ENCODE results near the gene ARSB.

ARSB gene

DNA sequence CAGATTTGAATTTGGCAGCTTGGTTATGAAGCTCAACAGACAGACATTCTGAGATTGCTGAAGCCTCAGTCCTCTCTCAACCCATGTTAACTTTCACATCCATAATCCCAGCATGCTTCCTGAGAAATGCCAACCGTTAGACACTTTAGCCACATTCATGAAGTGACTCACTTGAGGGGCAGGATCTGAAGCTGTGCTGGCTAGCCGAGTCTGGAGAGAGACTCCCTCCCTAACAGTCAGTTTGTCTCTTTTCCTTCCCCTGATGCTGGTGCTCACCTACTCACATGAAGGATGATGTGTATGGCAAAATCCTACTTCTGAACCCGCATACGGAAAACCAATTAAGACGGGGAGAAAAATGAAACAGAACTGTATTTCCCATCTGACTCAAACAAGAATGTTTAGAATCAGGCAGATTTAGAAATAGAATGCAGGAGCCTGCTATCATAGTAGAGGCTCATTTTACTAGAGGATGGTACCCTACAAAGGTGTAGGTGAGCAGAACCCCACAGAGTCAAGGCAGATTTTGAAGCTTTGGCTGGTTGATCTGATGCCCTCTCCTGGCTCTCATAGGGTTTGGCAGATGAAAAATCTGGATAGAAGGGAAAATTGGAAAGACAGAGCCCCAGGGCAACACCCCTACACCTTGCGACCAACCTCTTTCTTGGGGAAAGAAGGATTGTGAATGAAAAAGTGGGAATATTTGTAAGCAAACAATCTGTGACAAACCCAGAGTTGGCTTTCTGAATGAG is 185.7 kb downstream of the ARSB start:
- peak; percentile 68 for DNase-seq

DNA sequence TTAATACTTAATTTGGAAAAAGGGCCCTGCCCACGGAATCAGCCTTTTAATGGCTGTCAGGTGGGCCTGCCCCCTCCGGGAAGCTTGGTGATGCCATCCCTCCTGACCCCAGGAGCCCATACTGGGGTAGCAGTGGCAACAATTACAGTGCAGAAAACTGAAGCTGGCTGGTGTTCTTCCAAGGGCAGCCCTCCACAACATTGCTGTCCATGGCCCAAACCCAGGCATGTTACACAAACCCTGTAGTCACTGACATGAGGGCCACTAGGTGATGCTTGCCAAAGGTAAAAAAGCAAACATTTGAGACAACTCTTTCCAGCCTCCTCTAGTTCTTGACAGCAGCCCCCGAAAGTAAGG is 186.5 kb downstream of the ARSB start:
- no peak for DNase-seq

DNA sequence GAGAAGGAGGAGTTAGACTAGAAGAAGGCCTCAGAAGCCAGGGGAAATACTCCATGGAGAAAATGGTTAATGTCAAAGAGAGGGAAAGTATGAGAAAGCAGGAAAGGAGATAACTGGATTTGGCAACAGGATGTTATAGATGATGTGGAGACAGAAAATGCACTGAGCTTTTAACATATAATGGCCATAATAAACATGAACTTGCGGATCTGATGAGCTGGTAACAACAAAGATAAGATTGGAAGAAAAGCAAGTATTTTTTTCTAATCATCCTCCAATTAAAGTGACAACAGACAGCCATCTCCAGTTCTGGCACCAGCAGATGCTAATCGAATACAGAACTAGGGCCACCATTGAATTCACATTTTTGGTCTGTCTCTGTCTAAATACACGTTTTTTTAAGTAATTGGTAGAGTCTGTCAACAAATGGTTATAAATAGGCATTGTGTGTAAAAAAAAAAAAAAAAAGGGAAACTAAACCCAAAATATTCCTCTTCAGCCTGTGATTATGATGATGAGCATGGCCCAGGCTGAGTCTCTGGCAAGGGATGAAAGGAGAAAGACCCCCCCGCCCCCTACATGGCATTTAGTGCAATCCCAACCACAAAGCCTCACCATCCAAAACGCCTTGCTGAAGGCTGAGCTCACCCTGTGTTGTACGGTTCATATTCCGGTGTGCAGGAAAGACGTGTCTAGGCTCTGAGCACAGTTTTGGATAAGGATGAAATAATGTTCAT is 187.0 kb downstream of the ARSB start:
- DNase-seq, result peak; percentile 77

DNA sequence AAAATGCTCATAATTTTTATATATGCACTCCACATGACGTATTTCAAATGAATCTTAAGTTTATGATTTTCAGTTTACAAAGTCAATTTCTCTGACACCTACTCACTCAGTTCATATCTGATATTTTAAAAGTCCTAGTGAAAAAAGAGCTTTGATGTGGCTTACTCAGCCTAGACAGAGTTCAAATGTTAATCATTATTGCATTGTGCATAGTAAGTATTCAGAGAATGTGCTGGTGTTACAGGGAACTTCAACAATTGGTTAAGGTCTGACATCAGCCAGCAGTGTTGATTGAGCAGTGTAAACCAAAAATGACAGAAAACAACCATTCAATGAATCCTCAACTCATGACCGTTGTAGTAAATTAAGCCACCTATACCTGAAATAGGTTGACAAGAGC is 189.4 kb downstream of the ARSB start:
- peak; percentile 65 for DNase-seq

DNA sequence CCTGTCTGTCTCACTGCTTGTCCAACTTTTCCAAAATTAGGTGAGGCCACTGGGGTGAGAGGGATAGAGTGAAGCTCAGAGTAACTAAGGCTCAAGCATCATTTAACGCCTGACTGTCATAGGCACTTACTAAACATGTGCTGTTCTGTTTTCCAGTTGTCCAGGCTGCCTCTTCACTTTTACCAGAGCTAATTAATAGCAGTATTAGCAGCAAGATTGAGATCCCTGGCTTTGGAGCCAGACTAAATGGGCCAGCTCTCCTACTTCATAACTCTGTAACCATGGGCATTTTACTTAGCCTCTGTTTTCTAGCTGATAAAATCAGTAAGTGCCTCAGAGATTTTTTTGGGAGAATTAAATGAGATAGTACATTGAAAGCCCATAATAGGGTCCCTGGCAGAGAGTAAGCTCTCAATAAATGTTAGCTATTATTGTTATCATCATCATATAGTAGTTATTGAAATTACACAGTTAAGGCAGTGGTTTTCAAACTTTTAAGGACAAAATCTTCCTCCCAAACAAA is 190.4 kb downstream of the ARSB start:
- no peak for DNase-seq

DNA sequence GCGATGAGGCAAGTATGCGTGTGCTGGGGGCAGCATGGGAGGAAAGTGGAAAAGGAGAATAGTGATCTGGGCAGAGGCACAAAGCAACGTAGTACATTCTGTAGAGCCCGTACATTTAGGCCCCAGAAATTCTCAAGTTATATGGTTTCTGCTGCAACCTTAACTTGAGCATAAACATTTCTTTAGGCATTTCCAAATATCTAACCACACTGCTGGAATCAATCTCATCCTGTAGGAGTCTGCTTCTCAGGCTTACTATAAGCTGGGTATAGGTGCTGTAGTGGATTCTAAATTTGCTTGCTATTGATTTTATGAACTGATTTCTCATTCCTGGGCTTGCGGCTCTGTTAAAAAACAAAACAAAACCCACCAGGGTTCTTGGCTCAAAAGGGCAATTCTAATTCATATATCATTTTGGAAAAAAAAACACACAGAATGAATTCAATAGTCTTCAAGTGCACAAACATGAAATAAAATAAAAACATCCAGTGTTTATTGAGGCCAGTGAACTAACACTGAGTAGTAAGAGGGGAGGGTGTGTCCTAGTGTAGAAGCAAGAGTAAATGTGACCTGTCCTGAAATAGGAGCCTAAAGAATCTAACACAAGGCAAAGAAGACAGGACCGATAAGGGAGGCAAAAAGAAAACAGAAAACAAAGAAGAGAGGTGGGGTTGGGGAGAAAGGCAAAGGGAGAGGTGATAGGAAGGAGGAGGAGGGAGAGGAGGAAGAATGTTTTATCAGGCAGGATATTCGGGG is 191.0 kb downstream of the ARSB start:
- no peak for DNase-seq

DNA sequence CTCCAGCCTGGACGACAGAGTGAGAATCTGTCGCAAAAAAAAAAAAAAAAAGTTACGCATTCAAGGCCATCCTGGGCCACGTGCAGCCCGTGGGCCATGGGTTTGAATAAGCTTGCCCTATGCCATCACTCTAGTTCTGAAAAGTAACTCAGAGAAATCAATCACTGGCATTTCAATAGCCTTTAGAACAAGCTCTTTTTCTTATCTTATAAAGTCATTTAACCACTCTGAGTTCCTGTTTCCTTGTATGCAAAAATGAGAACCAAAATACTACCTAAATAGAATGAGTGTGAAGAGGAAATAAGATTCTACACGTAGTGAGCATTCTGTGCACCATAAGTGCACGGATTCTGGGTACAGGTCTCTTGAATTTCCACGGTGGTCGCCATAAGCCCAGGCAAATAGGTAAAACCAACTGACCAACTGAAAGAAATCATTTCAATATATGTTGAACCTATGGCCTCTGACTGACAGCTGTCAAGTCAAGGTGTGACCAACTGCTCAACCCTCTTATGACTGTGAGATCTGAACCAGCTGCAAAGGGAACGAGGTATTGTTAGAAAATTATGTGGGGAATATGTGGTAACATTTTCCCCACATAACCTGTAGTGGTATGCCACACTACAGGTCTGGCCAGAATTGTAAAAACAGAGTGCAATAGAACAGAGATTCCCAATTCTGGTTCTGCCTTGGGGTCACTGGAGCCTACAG is 192.6 kb downstream of the ARSB start:
- no peak for DNase-seq

DNA sequence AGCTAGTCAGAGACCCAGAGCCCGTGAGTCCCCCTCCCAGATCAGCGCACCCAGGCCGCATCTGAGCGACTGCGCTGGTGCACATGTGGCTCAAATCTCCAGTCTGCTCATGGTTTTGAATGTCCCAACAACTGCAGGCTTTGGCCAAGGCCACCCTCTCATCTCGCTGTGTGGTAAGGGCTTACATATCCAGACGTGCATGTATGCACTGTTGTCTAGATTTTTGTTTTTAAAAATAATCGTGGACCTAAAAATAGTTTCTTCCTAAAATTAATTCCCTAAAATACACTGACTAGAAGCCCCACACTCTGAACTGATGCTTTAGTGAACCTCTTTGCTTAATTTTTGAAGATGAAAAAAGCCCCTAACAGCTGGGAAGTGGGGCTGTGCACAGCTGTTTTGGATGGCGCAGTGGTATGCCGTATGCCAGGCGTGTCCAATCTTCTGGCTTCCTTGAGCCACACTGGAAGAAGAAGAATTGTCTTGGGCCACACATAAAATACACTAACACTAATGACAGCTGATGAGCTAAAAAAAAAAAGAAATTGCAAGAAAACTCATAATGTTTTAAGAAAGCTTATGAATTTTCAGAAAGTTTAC is 193.5 kb downstream of the ARSB start:
- DNase-seq, result no peak

DNA sequence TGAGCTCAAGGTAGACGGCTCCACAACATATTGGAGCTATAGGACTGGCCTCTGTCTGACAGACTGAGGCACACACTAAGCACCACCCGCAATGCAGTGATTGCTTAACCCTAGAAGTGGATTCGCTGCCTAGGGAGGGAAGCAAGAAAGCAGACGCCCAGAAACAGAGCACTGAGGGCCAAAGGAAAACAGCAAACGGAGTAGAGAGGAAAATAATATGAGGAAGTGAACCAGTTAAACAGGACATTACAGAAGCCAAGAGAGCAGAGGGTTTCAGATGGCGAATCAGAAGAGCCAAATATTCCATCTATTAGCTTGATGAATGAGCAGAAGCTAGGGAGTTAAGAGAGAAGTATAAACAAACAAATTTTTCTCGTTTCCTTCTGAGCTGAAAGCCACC is 197.3 kb downstream of the ARSB start:
- no peak for DNase-seq

DNA sequence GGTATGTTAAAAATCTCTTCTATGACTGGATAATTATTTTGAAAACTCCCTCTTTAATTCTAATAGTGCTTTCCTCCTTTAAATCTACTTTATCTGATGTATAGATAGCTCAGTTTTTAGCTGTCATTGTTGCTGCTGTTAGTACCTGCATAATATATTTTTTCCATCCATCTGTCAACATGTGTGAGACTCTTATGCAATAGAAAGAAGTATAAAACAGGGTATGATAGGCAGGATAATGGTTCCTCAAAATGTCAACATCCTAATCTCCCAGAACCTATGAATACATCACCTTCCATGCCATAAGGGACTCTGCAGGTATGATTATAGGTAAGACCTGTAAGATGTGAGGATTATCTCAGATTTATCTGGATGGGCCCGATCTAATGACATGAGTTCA is 199.7 kb downstream of the ARSB start:
- DNase-seq, result no peak

DNA sequence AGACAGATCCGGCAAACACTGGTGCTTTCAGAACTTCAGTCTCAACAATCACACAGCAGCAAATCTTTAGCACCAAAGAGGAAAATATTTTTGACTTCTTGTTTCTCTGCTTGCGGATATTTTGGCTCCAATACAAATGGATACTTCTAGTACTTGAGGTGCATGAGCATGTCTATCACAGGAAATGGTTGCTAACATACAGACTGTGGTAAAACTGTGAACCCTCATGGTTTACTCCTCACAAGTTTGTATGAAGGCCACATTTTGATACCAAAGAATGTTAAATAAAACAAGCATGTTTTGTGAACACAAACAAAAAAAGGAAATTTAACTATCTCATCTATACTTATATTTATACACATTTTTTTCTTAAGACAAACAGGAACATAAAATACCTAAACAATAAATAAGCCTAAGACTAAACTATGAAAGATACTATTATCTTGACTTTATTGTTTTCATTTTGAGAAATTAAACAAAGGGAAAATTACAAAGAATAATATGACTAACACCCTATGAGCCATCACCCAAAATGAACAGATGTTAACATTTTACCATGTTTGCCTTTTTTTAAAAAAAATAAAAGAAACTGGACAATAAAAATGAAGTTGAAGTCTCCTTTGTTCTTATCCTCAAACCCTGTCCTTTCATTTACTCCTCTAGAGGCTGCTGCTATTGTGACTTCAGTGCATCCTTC is 201.5 kb downstream of the ARSB start:
- no peak for DNase-seq

DNA sequence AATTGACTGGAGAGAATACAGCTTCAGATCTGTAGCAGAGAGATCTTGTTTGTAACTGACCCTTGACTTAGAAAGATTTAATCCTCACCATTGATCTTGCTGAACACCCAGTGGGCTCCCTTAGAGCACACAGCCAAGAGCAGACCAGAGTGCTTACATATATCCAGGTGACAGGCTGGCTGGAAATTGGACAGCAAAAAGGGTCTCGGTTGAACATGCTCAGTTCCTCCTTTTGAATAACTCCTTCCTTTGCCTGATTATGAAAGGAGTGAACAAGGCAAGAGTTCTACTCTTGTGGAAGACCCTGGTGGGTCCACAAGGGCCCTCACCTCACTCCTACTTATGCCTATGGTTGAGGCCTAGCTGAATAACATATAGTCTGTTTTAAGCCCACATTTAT is 202.4 kb downstream of the ARSB start:
- no peak for DNase-seq

DNA sequence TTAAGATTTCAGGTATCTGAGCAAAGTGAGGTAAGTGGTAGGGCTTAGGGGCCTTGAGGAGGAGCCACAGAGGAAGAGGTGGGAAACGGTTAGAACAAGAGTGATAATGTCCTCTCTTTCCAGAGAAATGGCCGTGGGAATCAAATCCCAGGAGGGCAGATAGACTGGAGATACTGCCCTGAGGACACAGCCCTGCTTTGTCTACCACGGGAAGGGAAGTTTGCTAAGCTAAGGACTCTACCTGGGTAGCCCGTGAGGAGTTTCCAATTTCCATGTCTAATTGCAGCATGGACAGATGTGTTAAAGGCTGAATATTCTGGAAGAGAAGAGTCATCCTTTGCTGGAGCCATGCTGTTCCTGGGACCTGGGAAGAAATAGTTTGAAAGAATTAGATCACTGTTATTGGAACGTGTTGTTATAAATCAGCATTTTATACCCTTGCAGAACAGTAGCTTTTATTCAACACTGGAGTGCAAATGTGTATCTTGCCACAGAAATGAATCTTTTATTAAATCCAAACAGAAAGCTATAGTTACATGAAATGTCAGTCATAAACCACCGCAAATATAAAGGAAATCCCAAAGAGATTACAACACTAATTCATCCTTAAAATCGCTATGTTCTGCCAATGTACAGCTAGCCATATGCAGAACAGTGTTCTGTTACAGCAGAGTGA is 203.4 kb downstream of the ARSB start:
- peak; percentile 54 for DNase-seq

DNA sequence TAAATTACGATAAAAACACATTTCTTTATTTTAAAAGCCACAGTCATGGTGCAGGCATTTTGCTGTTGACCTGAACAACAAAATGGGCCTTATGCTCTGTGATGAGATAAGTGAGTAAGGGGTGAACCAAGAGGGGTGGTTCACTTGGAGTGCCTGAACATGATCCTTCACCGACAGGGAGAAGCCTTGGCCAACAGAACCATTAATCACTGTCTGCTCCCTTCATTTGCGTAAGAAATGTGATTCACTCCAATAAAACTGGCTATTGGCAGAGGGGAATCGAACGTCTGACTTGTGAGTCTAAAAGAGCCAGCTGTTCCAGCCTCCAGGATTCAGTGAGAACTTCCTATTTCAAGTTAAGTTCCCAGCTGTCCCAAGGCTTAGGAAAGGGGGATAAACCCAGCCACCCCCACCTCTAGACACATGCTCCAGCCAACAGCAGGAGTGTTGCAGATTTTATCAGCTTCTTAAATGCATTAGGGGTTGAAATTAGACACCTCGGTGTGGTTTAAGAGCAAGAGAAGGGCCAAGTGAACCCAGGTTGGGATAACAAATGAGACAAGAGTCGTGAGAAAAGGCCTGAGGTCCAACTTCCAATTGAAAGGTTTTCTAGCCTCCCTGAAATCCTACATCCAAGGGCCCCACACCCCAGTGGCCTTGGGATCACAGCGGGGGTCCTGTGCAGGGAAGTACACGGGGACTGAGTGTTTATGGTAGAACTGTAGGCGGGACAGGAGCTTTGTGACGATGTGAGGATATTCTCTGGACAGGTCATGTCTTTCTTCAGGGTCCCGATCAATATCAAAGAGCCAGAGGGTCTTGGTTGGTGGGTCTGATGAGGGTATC is 205.1 kb downstream of the ARSB start:
- DNase-seq, result peak; percentile 93

DNA sequence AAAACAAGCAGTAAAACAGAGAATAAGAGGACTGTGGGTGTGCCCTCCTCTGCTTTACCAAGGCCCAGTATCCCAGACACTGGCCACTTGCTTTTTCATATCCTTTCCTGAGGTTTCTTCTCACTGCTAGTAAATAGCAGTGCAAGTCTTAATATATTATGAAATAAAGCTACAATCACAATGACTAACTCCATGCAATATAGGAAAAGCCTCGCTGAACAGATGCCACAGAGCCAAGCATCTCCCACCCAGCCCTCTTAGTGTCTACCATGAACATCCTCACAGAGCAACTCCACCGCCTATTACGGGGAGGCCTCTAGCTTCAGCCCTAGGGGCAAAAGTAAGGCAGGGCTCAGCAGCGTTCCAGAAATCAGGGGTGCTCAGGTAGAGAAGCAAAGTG is 205.8 kb downstream of the ARSB start:
- no peak for DNase-seq

DNA sequence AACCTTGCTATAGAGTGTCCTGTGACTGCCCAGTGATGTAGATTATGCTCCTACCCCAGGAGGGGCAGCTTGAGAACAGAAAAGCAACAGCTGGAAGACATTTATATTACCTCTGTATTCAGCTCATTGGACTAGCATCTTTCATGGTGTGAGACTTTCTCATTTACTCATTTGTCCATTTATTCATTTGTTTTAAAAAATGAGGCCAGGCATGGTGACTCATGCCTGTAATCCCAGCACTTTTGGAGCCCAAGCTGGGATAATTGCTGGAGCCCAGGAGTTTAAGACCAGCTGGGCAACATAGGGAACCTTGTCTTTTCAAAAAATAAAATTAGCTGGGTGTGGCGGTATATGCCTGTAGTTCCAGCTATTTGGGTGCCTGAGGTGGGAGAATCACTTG is 206.6 kb downstream of the ARSB start:
- DNase-seq, result peak; percentile 67

DNA sequence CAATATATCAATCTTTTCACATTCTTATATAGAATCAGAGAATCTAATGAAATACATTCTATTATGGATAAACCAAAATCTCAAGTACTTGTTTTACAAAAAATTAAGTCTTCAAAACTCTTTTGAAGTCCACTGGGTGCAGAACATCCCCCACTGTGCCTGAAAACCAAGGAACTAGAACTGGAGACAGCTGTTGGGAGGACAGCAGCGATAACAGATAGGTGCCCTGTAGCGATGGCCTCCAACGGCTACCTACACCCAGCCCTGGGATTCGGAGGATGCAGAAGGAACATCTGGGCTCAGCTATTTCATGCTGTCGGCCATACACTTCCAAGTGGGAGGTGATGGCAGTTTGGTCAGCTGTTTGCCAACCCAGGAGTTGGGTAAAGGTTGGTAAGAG is 207.2 kb downstream of the ARSB start:
- DNase-seq, result no peak

DNA sequence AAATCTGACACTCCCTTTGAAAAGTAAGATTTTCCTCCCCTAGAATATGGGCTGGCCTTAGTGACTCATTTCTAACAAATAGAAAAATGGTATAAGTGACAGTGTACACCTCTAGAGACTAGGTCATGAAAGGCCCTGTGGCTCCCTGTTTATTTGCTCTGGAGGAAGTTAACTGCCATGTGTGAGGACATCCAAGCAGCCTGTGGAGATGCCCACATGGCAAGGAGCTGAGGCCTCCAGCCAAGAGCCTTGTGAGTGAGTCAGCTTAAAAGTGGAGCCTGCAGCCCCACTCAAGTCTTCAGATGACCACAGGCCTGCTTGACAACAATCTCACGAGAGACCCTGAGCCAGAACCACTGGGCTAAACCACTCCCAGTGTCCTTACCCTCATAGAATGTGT is 208.5 kb downstream of the ARSB start:
- DNase-seq, result no peak

DNA sequence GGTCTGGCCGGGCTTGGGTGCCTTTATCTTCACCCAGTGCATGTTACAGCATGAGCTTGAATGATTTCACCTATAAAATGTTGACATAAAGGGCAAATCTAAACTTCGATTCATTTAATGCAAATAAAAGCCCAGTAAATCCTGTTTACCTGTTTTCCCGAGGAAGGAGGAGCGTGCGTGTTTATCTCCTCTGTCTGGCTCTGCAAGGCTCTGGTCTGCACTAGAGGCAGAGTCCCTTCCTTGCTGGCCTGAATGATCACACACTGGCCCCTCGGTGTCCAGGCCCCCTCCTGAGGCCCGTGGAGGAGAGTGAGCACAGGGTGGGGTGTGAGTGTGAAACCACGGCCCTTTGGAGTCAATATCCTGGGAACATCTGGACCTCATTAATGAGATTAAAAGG is 211.5 kb downstream of the ARSB start:
- no peak for DNase-seq
